HFF-Myc (cell line): ENCODE results near the gene KRTAP27-1.

Experiments used
- DNase-seq: peaks from one replicate; pipeline ENCODE4 v3.0.0-alpha.2; 2011; ENCODE audit warnings: low read depth; ENCODE audit errors: extremely low read depth
- H3K4me3 ChIP-seq: replicated peaks from 2 replicates; pipeline ENCODE4 v1.5.1; 2011; ENCODE audit warnings: low read depth, mild to moderate bottlenecking, control low read depth, low read length
- TF ChIP-seq, protein P1 (sequence below): IDR thresholded peaks from 2 replicates; pipeline ENCODE4 v1.5.1; 2012; ENCODE audit warnings: mild to moderate bottlenecking, low read depth, low read length, control low read depth; ENCODE audit errors: missing control alignments

The KRTAP27-1 gene, protein sequence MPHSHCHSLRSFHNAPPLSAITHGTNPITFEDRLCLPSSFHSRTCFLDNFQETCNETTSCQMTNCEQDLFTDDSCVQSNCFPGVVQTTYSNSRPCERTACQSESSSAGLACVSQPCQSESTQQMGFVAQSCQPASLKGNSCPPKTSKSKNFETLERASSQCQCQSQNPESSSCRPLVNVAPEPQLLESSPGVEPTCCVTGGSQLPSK

GRCh38 chr21:30337276-30337744 lies at the start of gene KRTAP27-1:
Gene KRTAP27-1 (minus strand): TSS chr21:30337694. CDS start chr21:30337668, 26 bp downstream.
- TF ChIP-seq, protein P1, sequence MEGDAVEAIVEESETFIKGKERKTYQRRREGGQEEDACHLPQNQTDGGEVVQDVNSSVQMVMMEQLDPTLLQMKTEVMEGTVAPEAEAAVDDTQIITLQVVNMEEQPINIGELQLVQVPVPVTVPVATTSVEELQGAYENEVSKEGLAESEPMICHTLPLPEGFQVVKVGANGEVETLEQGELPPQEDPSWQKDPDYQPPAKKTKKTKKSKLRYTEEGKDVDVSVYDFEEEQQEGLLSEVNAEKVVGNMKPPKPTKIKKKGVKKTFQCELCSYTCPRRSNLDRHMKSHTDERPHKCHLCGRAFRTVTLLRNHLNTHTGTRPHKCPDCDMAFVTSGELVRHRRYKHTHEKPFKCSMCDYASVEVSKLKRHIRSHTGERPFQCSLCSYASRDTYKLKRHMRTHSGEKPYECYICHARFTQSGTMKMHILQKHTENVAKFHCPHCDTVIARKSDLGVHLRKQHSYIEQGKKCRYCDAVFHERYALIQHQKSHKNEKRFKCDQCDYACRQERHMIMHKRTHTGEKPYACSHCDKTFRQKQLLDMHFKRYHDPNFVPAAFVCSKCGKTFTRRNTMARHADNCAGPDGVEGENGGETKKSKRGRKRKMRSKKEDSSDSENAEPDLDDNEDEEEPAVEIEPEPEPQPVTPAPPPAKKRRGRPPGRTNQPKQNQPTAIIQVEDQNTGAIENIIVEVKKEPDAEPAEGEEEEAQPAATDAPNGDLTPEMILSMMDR: no peak
- no peak for DNase-seq
- no peak within 1 kb of the TSS for H3K4me3 ChIP-seq

DNA sequence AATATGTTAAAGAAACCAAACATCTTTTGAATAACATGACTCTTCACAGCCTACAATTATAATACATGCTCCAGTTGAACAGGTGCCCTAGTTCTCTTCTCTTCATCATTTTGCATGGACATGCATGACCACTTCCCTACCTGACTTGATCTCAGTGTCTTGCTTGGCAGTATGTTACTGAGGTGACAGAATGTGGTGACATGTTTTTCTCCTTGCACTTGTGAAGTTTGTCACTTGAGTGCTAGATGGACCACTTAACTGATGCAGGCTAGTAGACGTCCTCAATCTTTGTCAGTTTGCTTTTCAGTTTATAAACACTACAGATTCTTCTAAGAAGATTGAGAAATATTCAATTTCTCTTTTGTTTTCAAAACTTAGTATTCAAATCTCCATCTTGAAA lies 44.7 kb upstream of the KRTAP27-1 start:
- no peak for DNase-seq
- TF ChIP-seq, protein P1: no peak
- H3K4me3 ChIP-seq: no peak overlapping the region

- no peak for DNase-seq
- TF ChIP-seq, protein P1: no peak
- no peak within 1 kb of the TSS for H3K4me3 ChIP-seq
Observed at GRCh38 chr21:30372139-30372770, 34.8 kb upstream of the KRTAP27-1 start, which contains the start of gene KRTAP13-2. Gene KRTAP13-2 (minus strand): TSS chr21:30372271. CDS start chr21:30372213, 58 bp downstream.

DNA sequence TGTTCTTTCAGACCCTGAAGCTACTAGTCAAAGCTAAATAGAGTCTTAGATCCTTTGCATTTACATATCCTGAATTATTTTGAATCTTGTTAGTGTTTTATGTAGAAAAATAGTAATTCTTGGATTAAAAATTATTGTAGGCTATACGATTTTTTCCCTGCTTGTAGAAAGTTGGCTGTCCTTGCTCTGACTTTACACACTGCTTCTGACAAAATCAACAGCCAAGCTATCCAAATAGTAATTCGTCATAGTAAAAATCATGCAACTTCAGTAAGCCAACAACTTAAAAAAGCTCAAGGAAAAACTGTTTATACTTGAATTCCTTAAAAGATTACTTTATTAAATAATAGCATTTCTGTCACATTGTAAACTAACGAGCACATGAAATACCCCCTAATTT lies 18.4 kb upstream of the KRTAP27-1 start:
- DNase-seq: no peak
- no peak overlapping the region for H3K4me3 ChIP-seq
- TF ChIP-seq, protein P1: no peak

GRCh38 chr21:30354308-30355005 lies 17.0 kb upstream of the KRTAP27-1 start:
- no peak overlapping the region for H3K4me3 ChIP-seq

GRCh38 chr21:30351534-30351933 lies 14.0 kb upstream of the KRTAP27-1 start:
- no peak overlapping the region for H3K4me3 ChIP-seq
- TF ChIP-seq, protein P1: no peak
- no peak for DNase-seq

More at GRCh38 chr21:30354308-30355005, 17.0 kb upstream of the KRTAP27-1 start:
- TF ChIP-seq, protein P1: no peak
- DNase-seq: no peak
